Hepatocyte (in vitro differentiated cells): Measurements from ENCODE around the gene S100P. TPM values are rescaled to one million over a fixed set of nuclear protein-coding genes. Genes with fewer than 3 reads are reported as not detected.

Experiments used
- DNase-seq: peaks from one replicate; pipeline ENCODE4 v3.0.0-alpha.2; 2016; ENCODE audit warnings: low spot score
- H2AFZ ChIP-seq: fragments of 200-600 bp; sonication (generic); 2 replicates; pipeline ENCODE4 v1.6.0; 2016; ENCODE audit warnings: antibody characterized with exemption, mild to moderate bottlenecking
- H3K27ac ChIP-seq: fragments of 200-600 bp; sonication (generic); 2 replicates; pipeline ENCODE4 v1.5.1; 2016; ENCODE audit warnings: mild to moderate bottlenecking
- H3K27me3 ChIP-seq: fragments of 200-600 bp; sonication (generic); 2 replicates; pipeline ENCODE4 v1.6.1; 2016
- H3K36me3 ChIP-seq: fragments of 200-600 bp; sonication (generic); replicated peaks from 2 replicates; pipeline ENCODE4 v1.5.1; 2016; ENCODE audit warnings: low read depth; ENCODE audit not compliant: insufficient read depth
- H3K4me1 ChIP-seq: fragments of 200-600 bp; sonication (generic); 2 replicates; pipeline ENCODE4 v1.5.1; 2016; ENCODE audit warnings: mild to moderate bottlenecking, moderate library complexity; ENCODE audit not compliant: insufficient read depth
- H3K4me2 ChIP-seq: fragments of 200-600 bp; sonication (generic); 2 replicates; pipeline ENCODE4 v1.6.0; 2016
- H3K4me3 ChIP-seq: fragments of 200-600 bp; sonication (generic); 2 replicates; pipeline ENCODE4 v1.5.1; 2016; ENCODE audit warnings: mild to moderate bottlenecking
- H3K79me2 ChIP-seq: fragments of 200-600 bp; sonication (generic); 2 replicates; pipeline ENCODE4 v1.6.0; 2017; ENCODE audit warnings: mild to moderate bottlenecking
- H3K9me2 ChIP-seq: fragments of 200-600 bp; sonication (generic); replicated peaks from 2 replicates; pipeline ENCODE4 v1.6.0; 2017; ENCODE audit warnings: mild to moderate bottlenecking; ENCODE audit not compliant: insufficient read depth
- H3K9me3 ChIP-seq: fragments of 200-600 bp; sonication (generic); 2 replicates; pipeline ENCODE4 v1.5.1; 2016; ENCODE audit warnings: low read depth, mild to moderate bottlenecking
- H4K20me1 ChIP-seq: fragments of 200-600 bp; sonication (generic); 2 replicates; pipeline ENCODE4 v1.6.0; 2016; ENCODE audit warnings: mild to moderate bottlenecking; ENCODE audit not compliant: insufficient read depth, poor library complexity, severe bottlenecking
- EZH2 ChIP-seq: fragments of 200-600 bp; sonication (generic); IDR thresholded peaks from 2 replicates; pipeline ENCODE4 v1.6.1; 2016; ENCODE audit warnings: antibody characterized with exemption, mild to moderate bottlenecking, borderline replicate concordance
- EZH2phosphoT487 ChIP-seq: fragments of 200-600 bp; sonication (generic); IDR thresholded peaks from one replicate; pipeline ENCODE4 v1.6.1; 2018; ENCODE audit warnings: antibody characterized with exemption, mild to moderate bottlenecking, low read depth, moderate library complexity; ENCODE audit not compliant: unreplicated experiment, severe bottlenecking
- WGBS: methylation state at CpG from one replicate; pipeline ENCODE4 v1.1.6; 2016; ENCODE audit warnings: low lambda C conversion rate; ENCODE audit errors: missing lambda C conversion rate; 5-methylcytosine and 5-hydroxymethylcytosine counted together
- polyA plus RNA-seq: library from polyadenylated mRNA; unstranded; fragments of >200 nt; fragmentation: Nextera tagmentation; extraction: Ambion mirVana; gene quantifications from 2 replicates; pipeline ENCODE4 v1.2.1, GENCODE V29; 2016
- total RNA-seq: library from RNA; depleted of rRNA; stranded (reverse); fragments of >200 nt; gene quantifications from 2 replicates; pipeline ENCODE4 v1.2.3, GENCODE V29; 2014
- TF ChIP-seq, protein P1 (sequence below): fragments of 200-600 bp; sonication (generic); IDR thresholded peaks from 2 replicates; pipeline ENCODE4 v1.5.1; 2016; ENCODE audit warnings: antibody characterized with exemption, mild to moderate bottlenecking; ENCODE audit not compliant: poor library complexity

S100P gene
- total and polyA plus RNA-seq, 2 experiments from 2014 or later, result 36.6 to 51.6 TPM

DNA sequence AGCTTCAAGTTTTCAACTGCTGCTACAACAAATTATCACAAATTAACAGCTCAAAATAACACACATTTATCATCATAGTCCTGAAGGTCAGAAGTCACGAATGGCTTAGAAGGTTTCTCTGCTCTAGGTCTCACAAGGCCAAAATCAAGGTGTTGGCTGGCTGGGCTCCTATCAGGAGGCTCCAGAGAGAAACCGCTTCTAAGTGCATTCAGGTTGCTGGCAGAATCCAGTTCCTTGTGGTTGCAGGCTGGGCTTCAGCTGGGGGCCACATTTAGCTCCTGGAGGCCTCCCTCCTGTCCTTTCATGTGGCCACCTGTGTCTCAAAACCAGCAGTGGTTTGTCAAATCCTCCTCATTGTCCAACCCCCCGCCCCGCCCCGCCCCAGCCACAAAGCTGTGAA, 37.8 kb upstream of the S100P start:
- H3K4me1 ChIP-seq, result no peaks in the 10 kb centered on the region
- H3K4me2 ChIP-seq, result no peak overlapping the region
- H3K36me3 ChIP-seq, result no peaks in the 10 kb centered on the region
- no peaks in the 10 kb centered on the region for H3K27me3 ChIP-seq
- no peak overlapping the region for H2AFZ ChIP-seq
- no peaks in the 10 kb centered on the region for H3K9me2 ChIP-seq
- WGBS, result 95% methylated on average over 5 of the region's 5 CpGs
- H3K79me2 ChIP-seq, result no peaks in the 10 kb centered on the region
- H4K20me1 ChIP-seq, result no peaks in the 10 kb centered on the region
- no peak overlapping the region for H3K27ac ChIP-seq
- TF ChIP-seq, protein P1, sequence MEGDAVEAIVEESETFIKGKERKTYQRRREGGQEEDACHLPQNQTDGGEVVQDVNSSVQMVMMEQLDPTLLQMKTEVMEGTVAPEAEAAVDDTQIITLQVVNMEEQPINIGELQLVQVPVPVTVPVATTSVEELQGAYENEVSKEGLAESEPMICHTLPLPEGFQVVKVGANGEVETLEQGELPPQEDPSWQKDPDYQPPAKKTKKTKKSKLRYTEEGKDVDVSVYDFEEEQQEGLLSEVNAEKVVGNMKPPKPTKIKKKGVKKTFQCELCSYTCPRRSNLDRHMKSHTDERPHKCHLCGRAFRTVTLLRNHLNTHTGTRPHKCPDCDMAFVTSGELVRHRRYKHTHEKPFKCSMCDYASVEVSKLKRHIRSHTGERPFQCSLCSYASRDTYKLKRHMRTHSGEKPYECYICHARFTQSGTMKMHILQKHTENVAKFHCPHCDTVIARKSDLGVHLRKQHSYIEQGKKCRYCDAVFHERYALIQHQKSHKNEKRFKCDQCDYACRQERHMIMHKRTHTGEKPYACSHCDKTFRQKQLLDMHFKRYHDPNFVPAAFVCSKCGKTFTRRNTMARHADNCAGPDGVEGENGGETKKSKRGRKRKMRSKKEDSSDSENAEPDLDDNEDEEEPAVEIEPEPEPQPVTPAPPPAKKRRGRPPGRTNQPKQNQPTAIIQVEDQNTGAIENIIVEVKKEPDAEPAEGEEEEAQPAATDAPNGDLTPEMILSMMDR, result no peak
- TF ChIP-seq EZH2 (no peak), EZH2phosphoT487 (no peak)
- DNase-seq, result no peak
- no peak overlapping the region for H3K4me3 ChIP-seq
- no peaks in the 10 kb centered on the region for H3K9me3 ChIP-seq

- Histone ChIP-seq H3K27me3 (no peaks in the 10 kb centered on the region), H3K79me2 (no peaks in the 10 kb centered on the region), H3K27ac (no peak overlapping the region), H3K4me3 (no peak overlapping the region), H3K9me3 (no peaks in the 10 kb centered on the region), H2AFZ (no peak overlapping the region), H3K4me1 (no peaks in the 10 kb centered on the region), H3K36me3 (no peaks in the 10 kb centered on the region), H4K20me1 (no peaks in the 10 kb centered on the region), H3K4me2 (no peak overlapping the region), H3K9me2 (no peaks in the 10 kb centered on the region)
- DNase-seq, result no peak
- TF ChIP-seq, protein P1, result no peak
- WGBS, result 94% methylated on average over 60 of the region's 65 CpGs
These were observed 36.2 kb upstream of the S100P start for GRCh38 chr4:6657242-6658208.

GRCh38 chr4:6658209-6658595, 35.5 kb upstream of the S100P start:
- Histone ChIP-seq H3K4me1 (no peaks in the 10 kb centered on the region), H3K9me2 (no peaks in the 10 kb centered on the region), H2AFZ (peak overlapping the region; percentile 83), H4K20me1 (no peaks in the 10 kb centered on the region), H3K4me2 (peak overlapping the region; percentile 85), H3K79me2 (no peaks in the 10 kb centered on the region), H3K27ac (no peak overlapping the region), H3K9me3 (no peaks in the 10 kb centered on the region), H3K36me3 (no peaks in the 10 kb centered on the region), H3K4me3 (no peak overlapping the region), H3K27me3 (no peaks in the 10 kb centered on the region)
- 98% methylated on average over 7 of the region's 7 CpGs for WGBS
- DNase-seq, result no peak
- TF ChIP-seq EZH2, result no peak
- TF ChIP-seq EZH2phosphoT487, result no peak
- TF ChIP-seq, protein P1, result no peak
